Measurements from ENCODE around the gene NFX1.

NFX1 gene

DNA sequence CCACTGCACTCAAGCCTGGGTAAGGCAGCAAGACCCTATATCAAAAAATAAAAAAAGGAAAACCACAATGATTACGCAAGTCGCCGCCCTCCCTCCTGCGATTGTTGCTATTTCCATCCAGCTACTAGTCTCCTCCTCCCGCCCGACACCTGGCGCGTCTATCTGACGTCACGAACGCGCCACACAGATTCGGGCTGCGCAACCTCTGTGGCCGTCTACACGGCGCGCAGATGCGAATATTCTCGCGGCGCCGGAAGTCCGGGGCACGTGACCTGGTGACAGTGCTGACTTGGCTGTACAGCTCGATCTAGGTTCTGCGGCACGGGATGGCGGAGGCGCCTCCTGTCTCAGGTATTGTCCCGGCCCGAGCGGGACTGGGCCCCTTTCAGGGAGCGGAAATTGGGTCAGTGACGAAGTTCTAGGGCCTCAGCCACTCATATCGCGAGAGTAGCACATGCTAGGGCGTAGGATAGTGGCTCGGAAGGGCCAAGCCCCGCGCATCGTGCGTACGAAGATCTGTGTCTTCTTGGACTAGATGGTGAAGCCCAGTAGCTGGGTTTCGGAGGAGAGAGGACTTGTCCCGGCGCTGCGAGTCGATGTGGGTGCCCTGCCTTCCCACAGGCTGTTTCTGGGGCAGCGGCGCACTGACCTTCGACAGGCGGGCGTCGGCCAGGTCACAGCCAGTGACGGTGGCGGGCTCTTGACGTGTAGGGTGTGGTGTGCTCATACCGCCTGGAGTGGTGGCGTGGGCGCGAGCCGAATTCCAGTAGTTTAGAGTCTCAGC is at the start of gene NFX1:
TSS of gene NFX1 (plus strand) at position 270 of the 784 bp plus-strand sequence. CDS start at position 327, 57 bp downstream.
- DNase-seq: peak; percentile 99

GRCh38 chr9:33241298-33241697 is 49.0 kb upstream of the NFX1 start:
- no peak for DNase-seq

DNA sequence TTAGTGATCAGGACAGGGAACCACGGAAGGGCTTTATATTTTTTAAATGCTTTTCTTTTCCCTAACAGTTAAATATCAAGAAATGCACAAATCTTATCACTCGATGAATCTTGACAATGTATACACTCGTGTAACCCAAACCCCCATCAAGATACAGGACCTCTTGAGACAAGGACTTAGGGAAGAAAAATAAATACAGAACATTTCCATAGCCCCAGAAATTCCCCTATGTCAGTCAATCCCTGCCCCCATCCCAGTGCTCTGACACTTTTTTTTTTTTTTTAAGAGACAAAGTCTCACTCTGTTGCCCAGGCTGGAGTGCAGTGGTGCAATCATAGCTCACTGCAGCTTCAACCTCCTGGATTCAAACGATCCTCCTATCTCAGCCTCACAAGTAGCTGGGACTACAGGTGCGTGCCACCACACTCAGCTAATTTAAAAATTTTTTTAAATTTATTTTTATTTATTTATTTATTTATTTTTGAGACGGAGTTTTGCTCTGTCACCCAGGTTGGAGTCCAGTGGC is 47.6 kb upstream of the NFX1 start:
- no peak for DNase-seq

DNA sequence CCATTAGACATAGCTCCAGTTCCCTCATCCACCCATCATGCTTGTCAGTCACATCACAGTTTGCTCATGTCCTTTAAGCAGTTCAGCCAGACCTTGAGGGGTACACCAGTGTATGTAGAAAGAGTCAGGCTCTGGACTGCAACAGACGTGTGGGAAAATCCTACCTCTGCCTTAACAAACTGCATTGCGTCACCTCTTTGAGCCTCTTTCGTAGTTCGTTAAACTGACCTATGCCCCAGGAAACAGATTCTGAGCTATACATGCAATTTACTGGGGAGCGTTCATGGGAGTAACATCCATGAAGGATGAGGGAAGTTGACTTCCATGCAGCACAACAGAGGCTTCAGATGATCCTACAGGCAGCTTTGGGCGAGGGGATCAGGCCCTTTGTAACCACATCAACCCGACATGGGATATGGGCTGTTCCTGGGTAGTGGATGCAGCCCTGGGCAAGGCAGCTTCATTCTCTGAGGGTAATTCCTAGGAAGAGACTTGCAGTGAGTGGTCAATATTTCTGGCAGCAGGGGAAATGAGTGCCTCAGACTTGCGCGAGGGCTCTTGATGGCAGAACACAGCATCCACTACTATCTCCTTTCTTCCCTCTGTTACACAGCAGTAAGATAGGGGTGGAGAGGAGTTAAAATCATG is 46.1 kb upstream of the NFX1 start:
- DNase-seq: no peak

- DNase-seq: no peak
Observed at GRCh38 chr9:33245341-33245740, 45.0 kb upstream of the NFX1 start.

DNA sequence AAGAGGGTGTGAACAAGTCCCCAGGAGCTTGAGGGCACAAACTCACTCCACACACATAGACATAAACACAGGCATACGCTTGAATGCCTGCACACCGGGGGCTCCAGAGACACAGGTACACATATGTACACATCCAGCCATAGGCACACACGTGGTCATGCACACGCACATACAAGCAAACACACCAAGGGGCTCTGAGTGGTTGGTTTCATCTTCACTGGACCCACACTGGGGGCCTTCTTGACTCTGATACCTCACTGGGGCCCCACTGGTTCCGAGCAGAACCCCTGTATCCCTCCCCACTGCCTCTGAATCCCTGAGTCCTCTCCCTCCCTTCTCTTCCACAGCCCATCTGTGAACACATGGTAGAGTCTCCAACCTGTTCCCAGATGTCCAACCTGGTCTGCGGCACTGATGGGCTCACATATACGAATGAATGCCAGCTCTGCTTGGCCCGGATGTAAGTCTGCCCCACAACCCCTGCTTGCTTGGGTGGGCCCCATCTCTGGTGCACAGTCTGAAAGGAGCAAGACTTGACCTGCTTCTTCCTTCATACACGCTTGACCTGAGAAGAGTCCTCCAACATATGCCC is 44.0 kb upstream of the NFX1 start:
- no peak for DNase-seq

- no peak for DNase-seq
Observed at GRCh38 chr9:33248606-33249005, 41.7 kb upstream of the NFX1 start.

DNA sequence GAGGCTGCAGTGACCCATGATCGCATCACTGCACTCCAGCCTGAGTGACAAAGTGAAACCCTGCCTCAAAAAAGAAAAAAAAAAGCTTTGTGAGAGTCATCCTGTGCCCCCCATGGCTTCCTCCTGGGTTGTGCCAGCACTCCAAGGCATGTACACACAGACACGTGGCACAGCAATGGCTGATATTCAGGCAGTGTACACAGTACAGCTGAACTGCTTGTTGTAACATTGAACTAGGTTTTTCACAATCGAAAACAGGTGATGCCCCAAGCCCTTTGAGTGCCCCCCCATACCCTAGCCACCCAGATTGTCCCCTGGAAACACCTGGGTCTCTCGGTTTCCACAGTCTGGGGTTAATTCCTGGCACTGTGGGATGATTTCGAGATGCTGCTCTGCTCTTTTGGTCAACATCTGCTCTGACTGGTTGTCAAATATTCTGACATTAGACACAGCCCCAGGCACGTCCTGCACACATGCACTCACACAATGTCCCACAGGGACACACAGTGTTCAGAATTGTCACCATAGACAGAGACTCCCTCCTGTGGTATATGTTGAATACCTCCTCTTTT is 41.1 kb upstream of the NFX1 start:
- DNase-seq: no peak

DNA sequence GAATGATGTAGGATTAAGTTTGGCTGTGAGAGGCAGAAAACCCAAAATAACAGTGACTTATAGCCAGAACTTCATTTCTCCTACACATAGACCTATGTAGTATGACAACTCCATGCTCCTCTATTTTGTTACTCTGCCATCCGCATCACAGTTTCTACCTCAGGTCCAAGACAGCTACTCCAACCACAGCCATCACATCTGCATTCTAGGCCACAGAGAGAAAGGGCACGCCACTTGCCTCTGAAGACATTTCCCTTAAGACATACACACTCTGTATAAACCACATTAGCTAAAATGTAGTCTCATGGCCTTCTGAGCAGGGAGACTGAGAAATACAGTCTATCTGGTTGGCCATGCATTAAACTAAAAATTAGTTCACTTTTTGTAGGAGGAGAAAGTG is 40.3 kb upstream of the NFX1 start:
- DNase-seq: no peak

GRCh38 chr9:33250458-33250995 is 39.8 kb upstream of the NFX1 start:
- DNase-seq: no peak

DNA sequence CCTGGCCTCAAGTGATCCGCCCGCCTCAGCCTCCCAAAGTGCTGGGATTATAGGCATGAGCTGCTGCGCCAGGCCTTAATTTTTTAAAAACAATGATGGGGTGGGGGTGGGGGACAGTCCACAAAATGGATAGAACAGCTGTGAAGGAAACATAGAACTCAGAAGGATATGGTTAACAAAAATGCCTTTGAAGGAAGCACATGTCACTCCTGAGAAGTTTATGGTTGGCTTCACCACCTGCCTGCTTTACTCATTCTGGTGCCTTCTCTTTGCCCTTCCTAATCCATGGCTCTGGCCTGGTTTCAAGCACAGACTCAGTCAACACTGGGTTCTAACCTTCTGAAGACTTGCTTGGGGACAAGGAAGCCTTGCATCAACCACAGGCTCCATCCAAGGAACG is 36.1 kb upstream of the NFX1 start:
- DNase-seq: no peak

DNA sequence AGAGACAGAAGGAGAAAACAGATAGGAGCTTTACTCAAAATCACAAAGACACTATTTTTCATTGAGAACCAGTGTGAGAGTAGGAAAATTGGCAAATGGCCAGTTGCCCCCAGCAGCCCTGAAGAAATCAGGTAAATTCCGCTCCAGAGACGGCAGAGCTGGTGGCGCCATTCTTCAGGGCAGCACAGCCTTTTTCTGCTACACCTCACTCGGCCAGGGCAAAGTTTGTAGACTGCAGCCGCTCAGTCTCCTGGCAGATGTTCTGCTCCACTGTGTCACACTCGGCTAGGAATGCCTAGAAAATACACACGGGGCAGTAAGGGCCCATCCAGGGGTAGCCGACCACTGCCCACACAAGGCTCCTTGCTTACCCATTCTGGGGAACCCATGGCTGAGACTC is 35.3 kb upstream of the NFX1 start:
- no peak for DNase-seq

- no peak for DNase-seq
Observed at GRCh38 chr9:33255471-33255870, 34.8 kb upstream of the NFX1 start.

- DNase-seq: no peak
Observed at GRCh38 chr9:33256236-33256635, 34.1 kb upstream of the NFX1 start.

DNA sequence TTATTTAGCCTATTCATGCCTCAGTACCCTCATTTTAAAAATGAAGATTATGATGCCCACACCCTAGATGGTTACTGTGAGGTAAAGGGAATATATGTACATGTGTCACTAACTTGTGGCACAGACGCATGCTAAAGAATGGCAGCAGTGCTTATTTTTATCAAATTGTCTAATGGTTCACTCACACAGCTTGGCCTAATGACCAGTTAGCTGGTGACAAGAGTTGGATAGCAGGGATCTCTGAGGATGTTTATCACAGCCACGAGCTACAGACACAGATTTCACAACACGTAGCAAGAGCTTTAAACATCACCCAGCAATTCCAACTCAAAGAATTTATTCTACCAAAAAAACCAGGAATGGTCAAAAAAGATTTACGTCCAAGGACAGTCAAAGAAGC is 33.0 kb upstream of the NFX1 start:
- DNase-seq: no peak

DNA sequence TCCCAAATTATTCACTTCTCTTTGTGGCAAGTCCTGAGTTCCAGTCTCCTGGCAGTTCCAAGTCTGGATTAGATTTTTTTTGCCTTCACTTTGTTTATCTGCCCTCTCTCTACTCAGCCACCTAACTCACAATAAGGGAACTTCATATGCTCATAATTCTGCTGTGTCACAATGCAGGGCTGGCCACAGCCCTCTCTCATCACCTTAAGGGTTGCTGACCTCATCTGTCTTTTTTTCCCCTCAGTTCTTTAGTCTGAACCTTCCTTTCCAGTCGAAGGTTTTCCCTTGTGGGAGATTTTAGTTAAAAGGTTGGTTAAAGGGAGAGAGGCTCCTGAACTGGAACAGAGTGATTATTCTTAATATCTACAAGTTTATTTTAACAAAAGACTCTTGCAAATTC is 29.9 kb upstream of the NFX1 start:
- DNase-seq: no peak

GRCh38 chr9:33263131-33264002 is 26.9 kb upstream of the NFX1 start:
- peak; percentile 23 for DNase-seq

DNA sequence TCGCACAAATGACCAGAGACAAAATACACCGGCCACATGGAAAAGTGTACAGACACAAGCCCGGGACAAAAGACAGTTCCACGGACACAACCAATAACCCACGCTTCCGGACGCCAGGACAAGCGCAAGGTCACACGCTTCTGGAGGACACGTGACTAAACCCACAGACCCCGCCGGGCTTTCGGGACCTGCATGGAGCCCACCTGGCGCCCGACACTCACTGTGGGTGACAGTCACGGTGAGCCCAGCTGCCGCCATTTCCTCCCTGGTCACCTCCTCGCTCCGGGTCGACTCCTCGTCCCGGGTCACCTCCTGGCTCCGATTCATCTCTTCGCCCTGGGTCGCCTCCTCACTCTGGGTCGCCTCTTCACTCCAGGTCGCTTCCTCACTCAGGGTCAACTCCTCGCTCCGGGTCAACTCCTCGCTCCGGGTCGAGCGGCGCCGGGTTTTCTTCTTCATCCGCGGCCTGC is 26.3 kb upstream of the NFX1 start:
- peak; percentile 54 for DNase-seq

DNA sequence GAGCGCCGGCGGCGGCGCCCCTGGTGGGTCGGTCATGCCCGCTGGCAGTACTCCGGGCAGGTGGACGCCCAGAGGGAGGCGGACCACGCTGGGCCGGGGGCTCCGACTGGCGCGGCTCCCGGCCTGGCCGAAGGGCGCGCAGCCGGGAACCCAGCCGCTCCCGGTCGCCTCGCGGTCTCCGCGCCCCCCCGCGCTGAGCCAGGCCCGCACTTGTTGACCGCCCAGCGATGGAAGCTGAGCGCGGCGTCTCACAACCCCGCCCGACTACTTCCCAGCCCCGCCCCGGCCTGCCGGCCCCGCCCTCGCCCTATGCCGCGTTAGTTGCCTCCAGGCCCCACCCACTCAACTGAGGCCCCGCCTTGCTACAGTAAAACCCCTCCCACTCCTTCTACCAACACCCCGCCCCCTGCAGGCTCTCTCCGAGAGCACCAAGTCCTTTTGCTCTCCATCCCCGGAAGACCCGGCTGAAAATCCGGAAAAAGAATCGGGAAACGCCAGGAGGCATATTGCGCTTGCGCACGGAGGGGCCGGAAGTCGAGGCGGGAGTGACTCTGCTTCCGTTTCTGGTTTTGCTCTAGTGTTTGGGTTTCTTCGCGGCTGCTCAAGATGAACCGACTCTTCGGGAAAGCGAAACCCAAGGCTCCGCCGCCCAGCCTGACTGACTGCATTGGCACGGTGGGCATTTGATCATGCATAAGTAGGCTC is 25.7 kb upstream of the NFX1 start, which contains the start of the genes BAG1 and CHMP5:
TSS of gene BAG1 (minus strand) at position 236 of the 705 bp plus-strand sequence.
TSS of gene CHMP5 (plus strand) at position 577 of the 705 bp plus-strand sequence. CDS start at position 607, 30 bp downstream.
- peak; percentile 100 for DNase-seq

DNA sequence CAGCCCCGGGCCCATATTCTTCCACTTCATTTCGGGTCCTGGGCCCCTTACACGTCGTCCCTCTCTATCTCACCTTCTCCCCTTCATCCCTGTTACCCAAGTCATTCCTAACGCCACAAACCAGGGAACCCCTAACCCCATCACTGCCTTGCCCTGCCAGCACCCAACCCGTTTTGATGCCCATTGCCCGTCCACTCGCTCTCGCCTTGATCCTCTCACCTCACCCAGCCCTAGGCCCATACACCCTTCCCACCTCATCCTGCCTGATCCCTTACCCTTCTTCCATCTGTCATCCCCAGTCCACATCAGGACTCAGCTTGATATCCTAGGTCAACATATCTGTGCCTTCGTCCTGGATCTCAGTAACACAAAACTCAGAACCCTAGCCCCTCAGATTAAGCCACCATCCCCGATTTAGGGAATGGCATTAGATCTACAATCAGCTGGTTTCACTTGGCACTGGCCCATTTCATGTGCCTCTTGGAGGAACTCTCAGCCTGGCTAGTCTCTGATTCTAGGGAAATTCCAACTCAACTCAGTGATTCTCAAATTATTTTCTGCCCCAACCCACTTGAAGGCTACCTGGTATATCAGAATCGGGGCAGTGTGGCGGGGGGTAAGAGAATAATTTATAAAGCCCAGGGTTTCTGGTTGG is 25.0 kb upstream of the NFX1 start:
- DNase-seq: no peak
